Ovary (tissue), 9 donors: ENCODE data around the gene MMP25. TPM values are rescaled to one million over a fixed set of nuclear protein-coding genes. Genes with fewer than 3 reads are reported as not detected.

Source experiments
- DNase-seq, 5 donors: peaks; one replicate each; pipeline ENCODE4 v3.0.0-alpha.2; 2019 to 2020
- H3K27ac ChIP-seq, 2 donors: fragments of 200-600 bp; one replicate each; pipeline versions ENCODE4 v1.5.1 to v1.8.0; 2019 to 2022
- H3K27me3 ChIP-seq: fragments of 200-600 bp; one replicate; pipeline ENCODE4 v1.8.0; 2022
- H3K36me3 ChIP-seq: fragments of 200-600 bp; sonication (generic); one replicate; pipeline ENCODE4 v1.5.1; 2019
- H3K4me1 ChIP-seq: one replicate; pipeline ENCODE4 v1.8.1; 2013; ENCODE audit warnings: mild to moderate bottlenecking, moderate library complexity; ENCODE audit not compliant: insufficient read depth
- H3K4me3 ChIP-seq: fragments of 200-600 bp; sonication (generic); one replicate; pipeline ENCODE4 v1.5.1; 2017
- H3K9me3 ChIP-seq, 2 donors: fragments of 200-600 bp in 1 of 2; sonication (generic) in 1 of 2; one replicate each; pipeline versions ENCODE4 v1.5.1 to v1.8.1; 2013 to 2019; ENCODE audit warnings: mild to moderate bottlenecking in 1 of 2, moderate library complexity in 1 of 2
- CTCF ChIP-seq, 3 donors: fragments of 450-650 bp in 2 of 3; fragments of 200-600 bp in 1 of 3; IDR thresholded peaks; one replicate each; pipeline versions ENCODE4 v1.5.1 to v1.8.0; 2016 to 2022; ENCODE audit warnings: antibody characterized with exemption in 3 of 3, mild to moderate bottlenecking in 1 of 3
- EP300 ChIP-seq: sonication (generic); formaldehyde crosslinking; IDR thresholded peaks from one replicate; pipeline ENCODE4 v1.6.1; 2017; ENCODE audit warnings: antibody characterized with exemption
- POLR2A ChIP-seq: fragments of 450-650 bp; IDR thresholded peaks from one replicate; pipeline ENCODE4 v1.6.1; 2017; ENCODE audit warnings: antibody characterized with exemption, mild to moderate bottlenecking, moderate library complexity
- WGBS, 3 donors: extraction: QIAGEN DNeasy Blood & Tissue Kit in 1 of 3; methylation state at CpG; one replicate each; pipeline versions ENCODE4 v1.1.5 to v1.1.7; 2013 to 2017; 5-methylcytosine and 5-hydroxymethylcytosine counted together
- intact Hi-C, 4 donors: fragments of 100-400 bp; cut with DNase I; formaldehyde crosslinking; loops; one replicate each; pipeline versions ENCODE4 v1.11.0 to v1.15.1; 2022 to 2023
- polyA plus RNA-seq, 2 donors: library from polyadenylated mRNA; stranded (reverse); fragments of 200-250 nt in 1 of 2; fragments of 350-450 nt in 1 of 2; fragmentation: Illumina TruSeq in 1 of 2; extraction: RNeasy Lipid Tissue Mini Kit (QIAGEN cat#74804) in 1 of 2; gene quantifications; one replicate each; pipeline ENCODE4 v1.2.3, GENCODE V29; 2013 to 2014
- small RNA-seq: library from RNA; depleted of rRNA; stranded (forward); fragments of <200 nt; gene quantifications from one replicate; pipeline ENCODE3, GENCODE V24; 2016
- total RNA-seq, 7 donors: library from RNA; depleted of rRNA in 2 of 7; stranded (reverse); fragments of >200 nt in 2 of 7; fragmentation: NEBNext Ultra II Directional in 3 of 7; extraction: Animal tissue kit (Norgen Biotek cat#: 25700) in 3 of 7; gene quantifications; one replicate each; pipeline versions ENCODE4 v1.1.0 to v1.2.4, GENCODE V29; 2016 to 2023
- donor health status: DM: no; HTN: no; CAD: no; lungs with moderate emphysema.
- donor health status: DM: no; HTN: no; CAD: no.
- donor health status: Bipolar disorder and iron deficiency.
- donor health status: DM: yes; HTN: yes; CAD: no.
- donor health status: DM: no; HTN: no; CAD: no.
- donor health status: DM: yes; HTN: yes; CAD: no.

The MMP25 gene
- total and polyA plus RNA-seq, 9 donors = 0.15 to 0.72 (median 0.59) TPM; not detected in 1

GRCh38 chr16:3101841-3102470, 55.6 kb downstream of the MMP25 start:
- TF ChIP-seq CTCF (IDR thresholded peaks at IDR 0.05) = no peak
- TF ChIP-seq EP300 = no peak
- H3K27ac ChIP-seq = no peak overlapping the region
- H3K4me3 ChIP-seq = no peak overlapping the region
- no peak for DNase-seq
- no peaks in the 10 kb centered on the region for H3K36me3 ChIP-seq
- intact Hi-C loops = no loop called here
- H3K9me3 ChIP-seq = no peaks in the 10 kb centered on the region
- no peaks in the 10 kb centered on the region for H3K27me3 ChIP-seq
- 57 to 71% (median 67%) methylated on average over 27 of the region's 27 CpGs for WGBS, 3 donors
- peaks cover 2% of the 10 kb centered on the region for H3K4me1 ChIP-seq

- Histone ChIP-seq H3K4me3 (peak overlapping the region; percentile 62), H3K27me3 (no peaks in the 10 kb centered on the region), H3K27ac (peak overlapping the region in 1 of 2 donors; percentile 49), H3K4me1 (no peaks in the 10 kb centered on the region), H3K36me3 (no peaks in the 10 kb centered on the region), H3K9me3 (no peaks in the 10 kb centered on the region)
- TF ChIP-seq EP300 = no peak
- no peak for TF ChIP-seq POLR2A
- TF ChIP-seq CTCF (IDR thresholded peaks at IDR 0.05) = no peak
- intact Hi-C loops = no loop called here
- DNase-seq = peak; percentile 89 to 96 (median 93)
- 0 to 1% (median 1%) methylated on average over 34 to 74 of the region's 74 CpGs for WGBS, 3 donors
Observed at GRCh38 chr16:3106205-3106928, 60.0 kb downstream of the MMP25 start.

Small RNAs within 50 kb of the gene (small RNA-seq; reads per million reads assigned to genes)
- not detected for gene RNU1-22P

Other genes starting within 250 kb of the MMP25 start
- gene PRSS41, start 248.1 kb upstream of the MMP25 start, total RNA-seq = under 1 TPM in 1 of 7 donors, not detected in 6; 0.20 TPM
- gene PRSS41, start 248.1 kb upstream of the MMP25 start, polyA plus RNA-seq = not detected
- 1 to 10 TPM in 3 of 7 donors, under 1 TPM in 1, not detected in 3; 0.87 to 9.3 (median 2.4) TPM for gene PRSS21, start 229.3 kb upstream of the MMP25 start, total RNA-seq
- under 1 TPM in 1 of 2 donors, not detected in 1; 0.53 TPM for gene PRSS21, start 229.3 kb upstream of the MMP25 start, polyA plus RNA-seq
- gene ZG16B, start 216.3 kb upstream of the MMP25 start, total RNA-seq = 1 to 10 TPM in 1 of 7 donors, under 1 TPM in 3, not detected in 3; 0.32 to 1.0 (median 0.45) TPM
- gene ZG16B, start 216.3 kb upstream of the MMP25 start, polyA plus RNA-seq = 1 to 10 TPM in 1 of 2 donors, under 1 TPM in 1; 0.28 to 1.8 TPM
- 1 to 10 TPM in 4 of 7 donors, under 1 TPM in 1, not detected in 2; 0.60 to 7.2 (median 1.3) TPM for gene PRSS22, start 188.4 kb upstream of the MMP25 start, total RNA-seq
- under 1 TPM in 1 of 2 donors, not detected in 1; 0.10 TPM for gene PRSS22, start 188.4 kb upstream of the MMP25 start, polyA plus RNA-seq
- 10 to 100 TPM; 24.7 to 46.0 (median 30.6) TPM for gene FLYWCH2, start 163.3 kb upstream of the MMP25 start, total RNA-seq
- gene FLYWCH2, start 163.3 kb upstream of the MMP25 start, polyA plus RNA-seq = 10 to 100 TPM in 1 of 2 donors, 1 to 10 TPM in 1; 3.0 to 50.9 TPM
- 10 to 100 TPM; 31.4 to 66.9 (median 55.3) TPM for gene FLYWCH1, start 134.6 kb upstream of the MMP25 start, total RNA-seq
- 10 to 100 TPM in 1 of 2 donors, 1 to 10 TPM in 1; 2.2 to 37.2 TPM for gene FLYWCH1, start 134.6 kb upstream of the MMP25 start, polyA plus RNA-seq
- gene KREMEN2, start 82.3 kb upstream of the MMP25 start, total RNA-seq = under 1 TPM in 4 of 7 donors, not detected in 3; 0.18 to 0.57 (median 0.23) TPM
- gene KREMEN2, start 82.3 kb upstream of the MMP25 start, polyA plus RNA-seq = not detected
- 1 to 10 TPM in 4 of 7 donors, under 1 TPM in 3; 0.30 to 5.7 (median 2.4) TPM for gene PAQR4, start 77.2 kb upstream of the MMP25 start, total RNA-seq
- gene PAQR4, start 77.2 kb upstream of the MMP25 start, polyA plus RNA-seq = 1 to 10 TPM; 1.4 to 1.5 TPM
- gene PKMYT1, start 66.1 kb upstream of the MMP25 start, total RNA-seq = 1 to 10 TPM in 3 of 7 donors, under 1 TPM in 2, not detected in 2; 0.23 to 2.6 (median 1.1) TPM
- under 1 TPM in 1 of 2 donors, not detected in 1; 0.52 TPM for gene PKMYT1, start 66.1 kb upstream of the MMP25 start, polyA plus RNA-seq
- gene CLDN9, start 33.6 kb upstream of the MMP25 start, total RNA-seq = under 1 TPM in 4 of 7 donors, not detected in 3; 0.11 to 0.24 (median 0.19) TPM
- gene CLDN9, start 33.6 kb upstream of the MMP25 start, polyA plus RNA-seq = not detected
- gene CLDN6, start 28.4 kb upstream of the MMP25 start, total RNA-seq = 1 to 10 TPM in 1 of 7 donors, not detected in 6; 1.8 TPM
- gene CLDN6, start 28.4 kb upstream of the MMP25 start, polyA plus RNA-seq = not detected
- gene TNFRSF12A, start 26.2 kb upstream of the MMP25 start, total RNA-seq = 10 to 100 TPM in 2 of 7 donors, 1 to 10 TPM in 5; 3.7 to 52.5 (median 8.6) TPM
- 1 to 10 TPM; 7.9 to 8.1 TPM for gene TNFRSF12A, start 26.2 kb upstream of the MMP25 start, polyA plus RNA-seq
- 10 to 100 TPM; 15.9 to 73.1 (median 55.1) TPM for gene HCFC1R1, start 22.6 kb upstream of the MMP25 start, total RNA-seq
- gene HCFC1R1, start 22.6 kb upstream of the MMP25 start, polyA plus RNA-seq = 10 to 100 TPM; 27.5 to 82.0 TPM
- gene THOC6, start 22.5 kb upstream of the MMP25 start, total RNA-seq = 10 to 100 TPM in 6 of 7 donors, 1 to 10 TPM in 1; 6.7 to 21.0 (median 15.6) TPM
- 10 to 100 TPM in 1 of 2 donors, 1 to 10 TPM in 1; 3.5 to 14.3 TPM for gene THOC6, start 22.5 kb upstream of the MMP25 start, polyA plus RNA-seq
- gene BICDL2, start 9.6 kb upstream of the MMP25 start, total RNA-seq = 10 to 100 TPM in 1 of 7 donors, 1 to 10 TPM in 2, under 1 TPM in 2, not detected in 2; 0.89 to 21.9 (median 1.7) TPM
- under 1 TPM in 1 of 2 donors, not detected in 1; 0.02 TPM for gene BICDL2, start 9.6 kb upstream of the MMP25 start, polyA plus RNA-seq
- 10 to 100 TPM in 4 of 7 donors, 1 to 10 TPM in 3; 3.8 to 24.7 (median 10.6) TPM for gene IL32, start 19.1 kb downstream of the MMP25 start, total RNA-seq
- 10 to 100 TPM; 23.9 to 54.9 TPM for gene IL32, start 19.1 kb downstream of the MMP25 start, polyA plus RNA-seq
- gene ZSCAN10, start 52.7 kb downstream of the MMP25 start, total RNA-seq = under 1 TPM in 2 of 7 donors, not detected in 5; 0.47 to 0.69 TPM
- under 1 TPM in 1 of 2 donors, not detected in 1; 0.06 TPM for gene ZSCAN10, start 52.7 kb downstream of the MMP25 start, polyA plus RNA-seq
- gene ZNF205, start 66.0 kb downstream of the MMP25 start, total RNA-seq = 10 to 100 TPM; 10.7 to 16.3 (median 15.6) TPM
- gene ZNF205, start 66.0 kb downstream of the MMP25 start, polyA plus RNA-seq = 10 to 100 TPM in 1 of 2 donors, 1 to 10 TPM in 1; 3.0 to 22.1 TPM
- gene ZNF213, start 88.5 kb downstream of the MMP25 start, total RNA-seq = 10 to 100 TPM in 5 of 7 donors, 1 to 10 TPM in 2; 4.7 to 18.9 (median 12.2) TPM
- gene ZNF213, start 88.5 kb downstream of the MMP25 start, polyA plus RNA-seq = 10 to 100 TPM in 1 of 2 donors, under 1 TPM in 1; 0.95 to 10.7 TPM
- gene OR1F1, start 141.6 kb downstream of the MMP25 start, total RNA-seq = not detected
- gene OR1F1, start 141.6 kb downstream of the MMP25 start, polyA plus RNA-seq = not detected
- gene ZNF200, start 188.6 kb downstream of the MMP25 start, total RNA-seq = 1 to 10 TPM; 7.3 to 9.2 (median 7.5) TPM
- gene ZNF200, start 188.6 kb downstream of the MMP25 start, polyA plus RNA-seq = 1 to 10 TPM; 4.8 to 8.3 TPM
- gene MEFV, start 210.1 kb downstream of the MMP25 start, total RNA-seq = under 1 TPM; 0.20 to 0.84 (median 0.46) TPM
- under 1 TPM; 0.11 to 0.53 TPM for gene MEFV, start 210.1 kb downstream of the MMP25 start, polyA plus RNA-seq
- 10 to 100 TPM; 32.1 to 46.1 (median 35.8) TPM for gene ZNF263, start 236.9 kb downstream of the MMP25 start, total RNA-seq
- 10 to 100 TPM; 31.2 to 33.2 TPM for gene ZNF263, start 236.9 kb downstream of the MMP25 start, polyA plus RNA-seq